GF-D8 (cell line): ENCODE results near the gene EGFL7.

Source experiments
- DNase-seq: peaks from one replicate; lab custom pipeline; 2025; lab: John Stamatoyannopoulos, UW

EGFL7 gene

GRCh38 chr9:136686534-136686793, 23.7 kb downstream of the EGFL7 start:
- DNase-seq, result no peak

- DNase-seq, result peak; percentile 54
Measured at GRCh38 chr9:136686794-136687711, 24.3 kb downstream of the EGFL7 start, which contains the start of gene AGPAT2. AGPAT2 (minus strand) TSS chr9:136687457; CDS start chr9:136687357, 100 bp downstream.

DNA sequence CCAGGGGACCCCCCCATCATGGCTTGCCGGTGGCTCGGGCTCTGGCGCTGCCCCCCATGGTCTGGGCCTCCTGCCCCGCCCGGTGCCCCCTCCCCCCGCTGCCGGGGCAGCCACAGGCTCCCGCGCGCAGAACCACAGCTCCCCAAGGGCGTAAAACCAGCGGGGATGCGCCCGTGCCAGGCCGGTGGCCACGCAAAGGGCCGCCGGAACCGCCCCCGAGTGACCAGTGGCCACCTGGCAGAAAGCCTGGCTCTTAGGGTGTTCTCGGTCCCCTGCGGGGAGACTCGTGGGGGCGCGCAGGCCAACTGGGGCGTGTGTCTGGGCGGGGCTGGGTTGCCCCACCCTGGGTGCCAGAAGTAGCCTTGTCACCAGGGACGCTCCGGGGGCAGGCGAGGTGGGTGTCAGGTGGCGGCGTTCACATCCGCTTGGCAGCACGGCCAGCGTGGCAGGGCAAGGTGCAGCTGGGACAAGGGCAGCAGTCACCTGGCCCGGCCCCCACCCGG, 25.1 kb downstream of the EGFL7 start:
- no peak for DNase-seq

- no peak for DNase-seq
Measured at GRCh38 chr9:136688274-136689107, 25.8 kb downstream of the EGFL7 start.

GRCh38 chr9:136689108-136689460, 26.4 kb downstream of the EGFL7 start:
- no peak for DNase-seq

GRCh38 chr9:136690104-136690805, 27.5 kb downstream of the EGFL7 start:
- DNase-seq, result no peak

- DNase-seq, result no peak
Measured at GRCh38 chr9:136690806-136691261, 28.1 kb downstream of the EGFL7 start.

DNA sequence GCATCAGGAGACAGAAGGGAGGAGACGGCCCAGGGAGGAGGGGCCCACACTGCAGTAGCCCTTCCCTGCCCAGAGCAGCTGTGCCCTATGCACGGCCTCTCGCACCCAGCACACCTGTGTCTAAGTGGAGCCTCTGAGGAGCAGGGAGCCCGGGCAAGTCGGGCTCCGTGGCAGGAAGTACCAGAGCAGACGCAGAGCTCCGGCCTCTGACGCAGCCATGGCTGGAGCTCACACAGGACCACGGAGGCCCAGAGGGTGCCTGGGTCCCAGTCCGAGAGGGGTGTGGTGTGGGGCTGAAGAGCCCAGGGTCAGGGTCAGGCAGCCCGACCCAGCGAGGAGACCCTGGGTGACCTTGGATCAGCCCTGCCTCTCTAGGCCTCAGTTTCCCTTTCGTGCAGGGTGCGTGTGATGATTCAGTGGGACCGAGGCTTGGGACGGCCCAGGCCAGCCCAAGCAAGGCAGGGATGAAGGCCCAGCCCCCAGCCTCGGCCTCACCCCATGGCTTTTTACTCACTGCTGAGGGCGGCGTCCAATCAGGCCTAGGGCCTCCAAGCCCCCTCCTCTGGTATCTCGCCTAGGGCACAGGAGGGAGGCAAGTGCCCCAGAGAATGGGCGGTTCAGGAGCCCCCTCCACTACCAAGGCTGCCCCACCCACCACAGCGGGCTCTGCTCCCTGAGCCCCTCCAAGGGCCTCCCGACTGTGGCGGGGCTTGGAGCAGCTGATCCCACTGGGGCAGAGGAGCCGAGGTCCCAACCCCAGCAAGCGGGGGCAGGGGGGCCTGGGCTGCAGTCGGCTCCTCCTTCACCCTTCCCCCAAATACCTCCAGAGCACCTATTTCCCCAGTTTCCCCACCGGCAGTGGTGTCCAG, 28.8 kb downstream of the EGFL7 start:
- DNase-seq, result no peak

DNA sequence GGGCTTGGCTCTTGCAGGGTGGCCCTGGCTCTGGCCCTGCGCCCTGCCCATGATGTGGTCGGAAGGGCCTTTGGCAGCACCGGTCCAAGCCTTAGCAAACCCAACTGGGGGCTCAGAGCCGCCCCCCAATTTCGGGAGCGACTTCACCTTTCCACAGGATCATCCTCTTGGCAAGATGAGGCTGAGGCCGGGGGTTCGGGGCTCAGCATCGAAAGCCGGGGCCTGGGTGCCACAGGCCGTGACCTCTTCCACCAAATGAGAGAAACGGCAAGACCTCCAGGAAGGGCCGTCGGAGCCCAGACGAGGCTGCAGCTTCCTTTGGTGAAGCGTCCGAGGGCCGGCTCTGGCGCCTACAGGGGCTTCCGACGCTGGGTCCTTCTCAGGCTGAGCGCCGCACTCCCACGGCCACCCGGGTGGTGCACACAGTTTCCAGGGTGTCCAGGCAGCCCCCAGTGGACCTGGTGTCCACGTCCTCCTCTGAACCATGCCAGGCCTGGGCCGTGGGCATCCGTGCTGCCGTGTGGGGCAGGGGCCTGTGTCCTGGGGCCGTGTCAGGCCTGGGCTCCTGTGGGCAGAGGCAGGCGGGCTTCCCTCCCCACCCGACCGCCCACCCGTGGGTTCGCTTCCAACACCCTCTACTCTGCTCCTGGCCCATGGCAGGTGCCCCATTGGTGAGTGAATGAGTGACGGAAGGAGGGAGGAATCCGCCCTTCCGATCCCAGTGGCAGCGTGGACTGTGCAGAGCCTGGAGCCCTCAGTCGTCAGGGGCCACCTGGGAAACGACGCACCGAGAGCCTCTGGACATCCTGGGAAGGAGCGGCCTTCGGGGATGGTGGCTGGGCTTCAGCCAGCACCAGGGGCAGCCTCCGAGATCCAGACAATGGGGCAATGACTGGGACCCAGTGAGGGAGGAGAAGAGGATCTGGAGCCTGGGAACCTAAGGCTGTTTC, 29.7 kb downstream of the EGFL7 start:
- no peak for DNase-seq

GRCh38 chr9:136693135-136693489, 30.4 kb downstream of the EGFL7 start:
- no peak for DNase-seq

- DNase-seq, result no peak
Measured at GRCh38 chr9:136693490-136694162, 30.9 kb downstream of the EGFL7 start.

DNA sequence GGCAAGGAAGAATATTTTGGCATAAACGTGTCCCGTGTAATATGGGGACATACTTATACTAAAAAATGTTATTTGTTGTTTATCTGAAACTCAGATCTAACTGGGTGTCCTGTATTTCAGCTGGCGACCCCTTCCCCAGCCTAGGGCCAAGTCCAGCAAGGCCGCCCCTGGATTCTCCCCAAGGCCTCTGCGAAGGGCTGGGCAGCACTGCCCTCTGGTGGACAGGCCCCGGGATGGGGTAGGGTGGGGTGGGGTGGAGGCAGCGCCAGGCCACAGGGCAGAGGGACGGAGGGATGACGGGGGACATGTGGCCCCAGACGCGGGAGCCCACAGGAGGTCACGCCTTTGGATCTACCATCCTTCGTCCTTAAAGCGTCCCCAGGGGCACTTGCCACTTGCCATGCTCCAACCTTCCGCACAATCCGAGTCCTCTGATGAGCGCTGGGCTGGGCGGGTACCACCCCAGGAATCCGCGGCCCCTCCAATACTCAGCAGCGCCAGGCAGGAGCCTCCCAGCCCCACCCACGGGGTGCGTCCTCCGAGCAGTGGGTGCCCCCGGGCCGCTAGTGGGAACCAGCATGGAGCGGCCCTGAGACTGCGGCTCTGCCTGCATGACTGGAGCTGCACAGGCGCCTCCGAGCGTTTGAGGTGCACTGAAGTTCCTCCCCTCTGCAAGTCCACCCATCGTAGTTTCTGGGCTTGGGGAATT, 31.6 kb downstream of the EGFL7 start:
- DNase-seq, result no peak

GRCh38 chr9:136694872-136695247, 32.1 kb downstream of the EGFL7 start:
- no peak for DNase-seq

- DNase-seq, result no peak
Measured at GRCh38 chr9:136695435-136695895, 32.7 kb downstream of the EGFL7 start.

DNA sequence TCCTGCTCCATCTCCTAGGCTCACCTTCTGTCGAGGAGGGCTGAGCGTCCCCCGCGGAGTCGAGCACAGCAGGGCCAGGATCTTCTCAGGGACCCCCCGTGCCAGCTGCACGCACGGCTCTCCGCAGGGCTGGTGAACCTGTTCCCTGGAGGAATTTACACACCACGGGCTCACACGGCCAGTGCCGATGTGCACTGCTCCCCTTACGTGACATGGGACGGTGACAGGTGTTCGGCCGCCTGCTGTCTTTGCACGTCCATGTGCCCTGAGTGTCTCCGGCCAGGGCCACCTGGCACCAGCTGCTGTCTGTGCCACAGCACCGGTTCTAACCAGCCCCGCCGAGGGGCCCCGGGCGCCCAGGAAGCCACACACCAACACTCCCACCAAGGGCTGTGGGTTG, 33.2 kb downstream of the EGFL7 start:
- DNase-seq, result peak; percentile 56

DNA sequence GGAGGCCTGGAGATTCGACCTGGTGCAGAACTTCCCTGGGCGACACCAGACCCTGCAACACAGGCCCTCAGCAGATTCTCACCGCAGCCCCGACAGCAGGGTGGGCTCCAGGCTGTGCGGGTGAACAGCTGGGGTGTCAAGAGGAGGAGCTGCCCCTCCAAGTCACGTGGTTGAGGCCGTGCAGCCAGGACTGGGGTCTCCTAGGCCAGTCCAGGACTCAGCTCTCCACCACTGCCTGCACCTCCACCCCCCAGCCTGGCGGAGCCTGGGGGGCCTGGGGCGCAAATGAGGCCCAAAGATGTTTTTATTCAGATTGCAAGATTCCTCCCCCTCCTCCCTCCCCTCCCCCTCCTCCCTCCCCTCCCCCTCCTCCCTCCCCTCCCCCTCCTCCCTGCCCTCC, 33.8 kb downstream of the EGFL7 start:
- peak; percentile 41 for DNase-seq

DNA sequence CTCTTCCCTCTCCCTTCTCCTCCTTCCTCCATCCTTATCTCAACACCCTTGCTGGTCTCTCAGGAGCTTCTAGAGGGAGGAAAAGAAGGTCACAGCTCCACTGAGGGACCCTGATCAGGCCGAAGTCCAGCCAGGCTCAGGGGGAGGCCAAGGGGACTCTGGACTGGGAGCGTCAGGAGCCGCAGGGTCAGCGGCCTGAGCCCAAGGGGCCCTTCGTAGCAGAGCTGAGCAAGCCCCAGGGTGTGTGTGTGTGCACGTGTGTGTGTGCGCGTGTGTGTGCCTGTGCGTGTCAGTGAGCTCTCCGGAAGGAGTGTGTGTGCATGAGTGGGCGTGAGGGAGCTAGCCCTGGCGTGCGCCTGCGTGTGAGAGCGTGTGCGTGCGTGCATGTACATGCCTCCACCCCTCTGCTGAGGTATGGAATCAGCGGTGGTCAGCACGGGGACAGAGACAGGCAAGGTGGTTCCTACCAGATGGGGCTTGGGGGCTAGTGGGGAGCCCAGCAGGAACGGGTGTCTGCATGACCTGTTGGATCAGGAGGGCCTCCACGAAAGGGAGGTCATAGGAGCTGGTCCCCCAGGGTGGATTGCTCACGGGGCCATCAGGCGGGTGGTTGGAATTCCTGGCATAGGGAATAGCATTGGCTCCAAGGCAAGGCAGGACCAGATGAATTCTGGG, 34.6 kb downstream of the EGFL7 start:
- peak; percentile 11 for DNase-seq

DNA sequence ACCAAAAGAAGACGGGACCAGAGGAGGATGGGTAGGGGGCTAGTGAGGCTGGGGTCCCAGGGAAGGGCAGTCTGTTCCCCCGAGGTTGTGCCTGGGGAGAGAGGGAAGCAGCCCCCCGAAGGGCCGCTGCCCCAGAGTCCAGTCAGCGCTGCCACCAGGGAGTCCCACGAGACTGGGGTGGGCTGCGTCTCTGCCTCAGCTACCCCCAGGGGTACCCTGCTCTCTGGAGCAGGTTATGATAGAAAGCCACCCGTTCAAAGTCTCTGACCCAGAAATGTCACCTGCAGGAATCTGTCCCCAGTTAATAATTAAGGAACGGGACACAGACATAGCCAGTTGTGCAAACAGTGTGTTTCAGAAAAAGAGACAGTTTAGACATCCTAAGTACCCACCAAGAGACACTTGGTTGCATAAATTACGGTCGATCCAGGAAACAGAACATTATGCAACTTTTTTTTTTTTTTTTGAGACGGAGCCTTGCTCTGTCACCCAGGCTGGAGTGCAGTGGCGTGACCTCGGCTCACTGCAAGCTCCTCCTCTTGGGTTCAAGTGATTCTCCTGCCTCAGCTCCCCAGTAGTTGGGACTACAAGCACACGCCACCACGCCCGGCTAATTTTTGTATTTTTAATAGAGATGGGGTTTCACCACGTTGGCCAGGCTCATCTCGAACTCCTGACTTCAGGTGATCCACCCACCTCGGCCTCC, 35.3 kb downstream of the EGFL7 start:
- DNase-seq, result peak; percentile 83
